Sciatic nerve (tissue), 2 donors: ENCODE measurements around the gene SEC14L1. TPM values are rescaled to one million over a fixed set of nuclear protein-coding genes. Genes with fewer than 3 reads are reported as not detected.

Experiments
- ATAC-seq: fragments of 200-7000 bp; cut with Tn5 transposase; one replicate; pipeline ENCODE4 v1.9.1; 2020; ENCODE audit warnings: mild to moderate bottlenecking, moderate library complexity
- DNase-seq: peaks from one replicate; pipeline ENCODE4 v3.0.0-alpha.2; 2020; ENCODE audit warnings: low spot score
- intact Hi-C: fragments of 100-400 bp; cut with DNase I; formaldehyde crosslinking; loops from one replicate; pipeline ENCODE4 v1.14.2; 2022
- total RNA-seq: library from RNA; stranded (reverse); fragmentation: NEBNext Ultra II Directional; extraction: Animal tissue kit (Norgen Biotek cat#: 25700); gene quantifications from one replicate; pipeline ENCODE4 v1.2.1, GENCODE V29; 2021
- donor health status: DM: no; HTN: no; CAD: no.
- donor health status: DM: no; HTN: no; CAD: no.

The SEC14L1 gene
- total RNA-seq, 1 donor from 2014 or later: 130 TPM

- ATAC-seq: no peak
- intact Hi-C loops: no loop called here
Observed at GRCh38 chr17:77180503-77181357, 40.0 kb downstream of the SEC14L1 start.

GRCh38 chr17:77182205-77183172 is 41.7 kb downstream of the SEC14L1 start:
- no peak for ATAC-seq
- no peak for DNase-seq
- intact Hi-C loops: no loop called here

More at GRCh38 chr17:77180503-77181357, 40.0 kb downstream of the SEC14L1 start:
- no peak for DNase-seq

- intact Hi-C loops: no loop called here
- DNase-seq: no peak
- peak; percentile 73 for ATAC-seq
Observed at GRCh38 chr17:77184474-77184873, 43.7 kb downstream of the SEC14L1 start.

- ATAC-seq: peak; percentile 34
- no peak for DNase-seq
- intact Hi-C loops: no loop called here
Observed at GRCh38 chr17:77185137-77185536, 44.4 kb downstream of the SEC14L1 start.

GRCh38 chr17:77186141-77186604 is 45.4 kb downstream of the SEC14L1 start:
- DNase-seq: no peak
- ATAC-seq: peak; percentile 68

GRCh38 chr17:77188084-77189066 is 47.6 kb downstream of the SEC14L1 start:
- intact Hi-C loops: no loop called here
- no peak for ATAC-seq
- no peak for DNase-seq

More at GRCh38 chr17:77186141-77186604, 45.4 kb downstream of the SEC14L1 start:
- intact Hi-C loops: no loop called here

GRCh38 chr17:77189148-77189547 is 48.4 kb downstream of the SEC14L1 start:
- DNase-seq: no peak
- no peak for ATAC-seq
- intact Hi-C loops: no loop called here

- DNase-seq (no peak), ATAC-seq (no peak)
- intact Hi-C loops: no loop called here
Observed at GRCh38 chr17:77190576-77190975, 49.8 kb downstream of the SEC14L1 start.

- DNase-seq (no peak), ATAC-seq (no peak)
- intact Hi-C loops: no loop called here
Observed at GRCh38 chr17:77191244-77191643, 50.5 kb downstream of the SEC14L1 start.

- ATAC-seq (no peak), DNase-seq (no peak)
- intact Hi-C loops: no loop called here
Observed at GRCh38 chr17:77193653-77194052, 52.9 kb downstream of the SEC14L1 start.

GRCh38 chr17:77194179-77194578 is 53.4 kb downstream of the SEC14L1 start:
- intact Hi-C loops: no loop called here
- no peak for ATAC-seq
- no peak for DNase-seq

GRCh38 chr17:77196251-77196650 is 55.5 kb downstream of the SEC14L1 start:
- ATAC-seq: no peak
- intact Hi-C loops: no loop called here
- DNase-seq: no peak

GRCh38 chr17:77197115-77197514 is 56.3 kb downstream of the SEC14L1 start:
- DNase-seq (no peak), ATAC-seq (no peak)
- intact Hi-C loops: no loop called here

GRCh38 chr17:77200711-77201110 is 59.9 kb downstream of the SEC14L1 start:
- intact Hi-C loops: loop anchor here (10.0 kb wide), 2 partner anchors 46 to 106 kb away; no protein-coding TSS in a partner anchor
- peak; percentile 42 for DNase-seq
- peak; percentile 51 for ATAC-seq

GRCh38 chr17:77203436-77203835 is 62.7 kb downstream of the SEC14L1 start:
- DNase-seq (peak; percentile 43), ATAC-seq (no peak)
- intact Hi-C loops: loop anchor here (10.0 kb wide), 2 partner anchors 49 to 109 kb away; no protein-coding TSS in a partner anchor

GRCh38 chr17:77203846-77204245 is 63.1 kb downstream of the SEC14L1 start:
- ATAC-seq: no peak
- intact Hi-C loops: loop anchor here (10.0 kb wide), 2 partner anchors 49 to 109 kb away; no protein-coding TSS in a partner anchor
- DNase-seq: peak; percentile 36

GRCh38 chr17:77204536-77204935 is 63.8 kb downstream of the SEC14L1 start:
- intact Hi-C loops: loop anchor here (10.0 kb wide), 2 partner anchors 50 to 110 kb away; no protein-coding TSS in a partner anchor

More at GRCh38 chr17:77204536-77204935, 63.8 kb downstream of the SEC14L1 start:
- DNase-seq: peak; percentile 41
- no peak for ATAC-seq
